ENCODE results near the gene SCRN2. TPM values are rescaled to one million over a fixed set of nuclear protein-coding genes. Genes with fewer than 3 reads are reported as not detected.
A peak's percentile ranks its signal among the peaks of the same experiment; 100 is the strongest.

Gene SCRN2
- total and polyA plus RNA-seq, 2 experiments from 2014 or later = 139 to 149 TPM

DNA sequence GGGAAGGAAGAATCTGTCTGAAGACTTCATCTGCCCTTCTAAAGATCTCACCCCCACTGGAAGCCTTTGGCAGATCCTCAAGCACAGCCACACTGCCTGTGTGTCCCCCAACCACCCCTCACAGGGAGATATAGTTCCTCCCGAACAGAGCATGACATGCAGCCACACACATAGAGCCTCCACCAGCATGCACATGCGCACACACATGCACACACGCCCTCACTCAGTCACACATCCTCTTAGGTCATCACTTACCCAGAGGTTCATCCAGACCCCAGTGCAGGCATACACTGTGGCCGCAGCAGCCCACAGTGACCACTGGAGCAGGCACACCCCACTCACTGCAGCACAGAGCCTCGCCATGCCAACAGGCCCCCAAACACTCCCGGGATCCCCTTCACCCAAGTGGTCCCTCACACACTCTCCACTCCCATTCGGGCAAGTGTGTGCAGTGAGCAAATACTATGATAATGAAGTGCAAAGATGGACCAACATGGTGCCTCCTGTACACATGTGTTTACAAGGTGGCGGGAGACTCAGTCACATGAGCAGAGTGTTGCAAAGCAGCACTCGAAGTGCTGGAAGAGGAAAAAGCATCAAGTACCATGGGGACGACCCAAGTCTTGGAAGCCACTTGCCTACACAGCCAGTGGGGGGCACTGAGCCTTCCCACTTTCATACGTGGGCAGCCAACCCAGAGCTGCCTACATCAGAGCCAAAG, 26.9 kb upstream of the SCRN2 start:
- H3K4me3 ChIP-seq = no peak overlapping the region
- TF ChIP-seq, protein P1, sequence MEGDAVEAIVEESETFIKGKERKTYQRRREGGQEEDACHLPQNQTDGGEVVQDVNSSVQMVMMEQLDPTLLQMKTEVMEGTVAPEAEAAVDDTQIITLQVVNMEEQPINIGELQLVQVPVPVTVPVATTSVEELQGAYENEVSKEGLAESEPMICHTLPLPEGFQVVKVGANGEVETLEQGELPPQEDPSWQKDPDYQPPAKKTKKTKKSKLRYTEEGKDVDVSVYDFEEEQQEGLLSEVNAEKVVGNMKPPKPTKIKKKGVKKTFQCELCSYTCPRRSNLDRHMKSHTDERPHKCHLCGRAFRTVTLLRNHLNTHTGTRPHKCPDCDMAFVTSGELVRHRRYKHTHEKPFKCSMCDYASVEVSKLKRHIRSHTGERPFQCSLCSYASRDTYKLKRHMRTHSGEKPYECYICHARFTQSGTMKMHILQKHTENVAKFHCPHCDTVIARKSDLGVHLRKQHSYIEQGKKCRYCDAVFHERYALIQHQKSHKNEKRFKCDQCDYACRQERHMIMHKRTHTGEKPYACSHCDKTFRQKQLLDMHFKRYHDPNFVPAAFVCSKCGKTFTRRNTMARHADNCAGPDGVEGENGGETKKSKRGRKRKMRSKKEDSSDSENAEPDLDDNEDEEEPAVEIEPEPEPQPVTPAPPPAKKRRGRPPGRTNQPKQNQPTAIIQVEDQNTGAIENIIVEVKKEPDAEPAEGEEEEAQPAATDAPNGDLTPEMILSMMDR (IDR thresholded peaks at IDR 0.05; ENCODE audit: low read depth, low read length) = no peak
- no peaks in the 10 kb centered on the region for H3K27me3 ChIP-seq
- H3K9me3 ChIP-seq (ENCODE audit: low read depth) = no peaks in the 10 kb centered on the region
- H3K4me1 ChIP-seq (ENCODE audit: low read depth) = peaks cover 41% of the 10 kb centered on the region
- H3K36me3 ChIP-seq = no peaks in the 10 kb centered on the region
- no peak for DNase-seq (ENCODE audit: low read depth in 1 of 2, low spot score in 1 of 2)
- H3K27ac ChIP-seq = peak overlapping the region; percentile 66

DNA sequence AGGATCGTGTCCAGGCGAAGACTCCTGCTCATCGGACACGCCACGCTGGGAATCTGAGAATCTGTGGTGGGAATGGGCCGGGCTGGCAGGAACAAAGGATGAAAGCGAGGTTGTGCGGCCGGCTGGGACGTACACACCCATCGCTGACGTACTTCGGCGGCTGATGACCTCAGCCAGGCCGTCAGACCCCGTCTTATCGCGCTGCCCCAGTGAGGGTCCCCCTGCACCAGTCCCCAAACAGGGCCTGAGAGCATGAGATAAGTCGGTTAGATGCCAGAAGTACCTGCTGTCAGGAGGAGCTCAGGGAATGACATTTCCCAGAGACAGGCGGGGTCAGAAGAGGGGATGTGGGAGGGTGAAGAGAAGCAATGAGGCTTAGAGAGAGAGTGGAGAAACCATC, 25.9 kb upstream of the SCRN2 start:
- TF ChIP-seq, protein P1 (IDR thresholded peaks at IDR 0.05; ENCODE audit: low read depth, low read length) = no peak
- no peaks in the 10 kb centered on the region for H3K27me3 ChIP-seq
- peak overlapping the region; percentile 66 for H3K27ac ChIP-seq
- peaks cover 32% of the 10 kb centered on the region for H3K4me1 ChIP-seq (ENCODE audit: low read depth)
- no peak overlapping the region for H3K4me3 ChIP-seq
- DNase-seq (ENCODE audit: low read depth in 1 of 2, low spot score in 1 of 2) = peak; percentile 77
- H3K9me3 ChIP-seq (ENCODE audit: low read depth) = no peaks in the 10 kb centered on the region
- no peaks in the 10 kb centered on the region for H3K36me3 ChIP-seq

- H3K4me3 ChIP-seq = no peak overlapping the region
- no peaks in the 10 kb centered on the region for H3K27me3 ChIP-seq
- no peaks in the 10 kb centered on the region for H3K9me3 ChIP-seq (ENCODE audit: low read depth)
- TF ChIP-seq, protein P1 (IDR thresholded peaks at IDR 0.05; ENCODE audit: low read depth, low read length) = no peak
- no peaks in the 10 kb centered on the region for H3K36me3 ChIP-seq
- H3K27ac ChIP-seq = no peak overlapping the region
- DNase-seq (ENCODE audit: low read depth in 1 of 2, low spot score in 1 of 2) = no peak
- H3K4me1 ChIP-seq (ENCODE audit: low read depth) = peaks cover 22% of the 10 kb centered on the region
Observed at GRCh38 chr17:47864791-47865216, 23.7 kb upstream of the SCRN2 start.

- TF ChIP-seq, protein P1 (IDR thresholded peaks at IDR 0.05; ENCODE audit: low read depth, low read length) = no peak
- Histone ChIP-seq H3K27ac (no peak overlapping the region), H3K27me3 (no peaks in the 10 kb centered on the region), H3K4me1 (ENCODE audit: low read depth) (peaks cover 15% of the 10 kb centered on the region), H3K36me3 (no peaks in the 10 kb centered on the region), H3K9me3 (ENCODE audit: low read depth) (no peaks in the 10 kb centered on the region), H3K4me3 (no peak overlapping the region)
- peak in 1 of 2 donors; percentile 57 for DNase-seq (ENCODE audit: low read depth in 1 of 2, low spot score in 1 of 2)
Observed at GRCh38 chr17:47862621-47863440, 21.8 kb upstream of the SCRN2 start.

- Histone ChIP-seq H3K9me3 (ENCODE audit: low read depth) (no peaks in the 10 kb centered on the region), H3K4me1 (ENCODE audit: low read depth) (no peaks in the 10 kb centered on the region), H3K4me3 (no peak overlapping the region), H3K27ac (no peak overlapping the region), H3K36me3 (no peaks in the 10 kb centered on the region), H3K27me3 (no peaks in the 10 kb centered on the region)
- TF ChIP-seq, protein P1 (IDR thresholded peaks at IDR 0.05; ENCODE audit: low read depth, low read length) = no peak
- DNase-seq (ENCODE audit: low read depth in 1 of 2, low spot score in 1 of 2) = no peak
Observed at GRCh38 chr17:47860386-47860785, 19.3 kb upstream of the SCRN2 start.

All from cardiac muscle cell (in vitro differentiated cells and primary cell).